Upper lobe of right lung (tissue), 1 donor: ENCODE data around the gene TMEM132A. TPM values are rescaled to one million over a fixed set of nuclear protein-coding genes. Genes with fewer than 3 reads are reported as not detected.

ENCODE experiments used
- ATAC-seq: fragments of 200-7000 bp; cut with Tn5 transposase; one replicate; pipeline ENCODE4 v1.9.1; 2020; ENCODE audit warnings: mild to moderate bottlenecking, moderate library complexity
- DNase-seq: peaks from one replicate; pipeline ENCODE4 v3.0.0-alpha.2; 2020
- H3K27ac ChIP-seq: fragments of 200-600 bp; one replicate; pipeline ENCODE4 v1.8.0; 2022
- H3K27me3 ChIP-seq: fragments of 200-600 bp; one replicate; pipeline ENCODE4 v1.8.0; 2022; ENCODE audit warnings: mild to moderate bottlenecking
- H3K36me3 ChIP-seq: fragments of 200-600 bp; one replicate; pipeline ENCODE4 v1.8.0; 2022
- H3K4me1 ChIP-seq: fragments of 200-600 bp; one replicate; pipeline ENCODE4 v1.8.0; 2022
- H3K4me3 ChIP-seq: fragments of 200-600 bp; one replicate; pipeline ENCODE4 v1.8.0; 2022; ENCODE audit warnings: mild to moderate bottlenecking
- H3K9me3 ChIP-seq: fragments of 200-600 bp; one replicate; pipeline ENCODE4 v1.8.0; 2022
- intact Hi-C: fragments of 100-400 bp; cut with DNase I; formaldehyde crosslinking; loops from one replicate; pipeline ENCODE4 v1.11.0; 2022
- total RNA-seq: library from RNA; stranded (reverse); fragmentation: NEBNext Ultra II Directional; extraction: Animal tissue kit (Norgen Biotek cat#: 25700); gene quantifications from one replicate; pipeline ENCODE4 v1.2.1, GENCODE V29; 2021
- TF ChIP-seq, protein P1 (sequence below): fragments of 200-600 bp; IDR thresholded peaks from one replicate; pipeline ENCODE4 v1.8.0; 2022; ENCODE audit warnings: antibody characterized with exemption
- donor health status: DM: no; HTN: yes; CAD: no; lungs with severe emphysema.

TMEM132A gene
- total RNA-seq, 1 donor from 2014 or later = 18.4 TPM

DNA sequence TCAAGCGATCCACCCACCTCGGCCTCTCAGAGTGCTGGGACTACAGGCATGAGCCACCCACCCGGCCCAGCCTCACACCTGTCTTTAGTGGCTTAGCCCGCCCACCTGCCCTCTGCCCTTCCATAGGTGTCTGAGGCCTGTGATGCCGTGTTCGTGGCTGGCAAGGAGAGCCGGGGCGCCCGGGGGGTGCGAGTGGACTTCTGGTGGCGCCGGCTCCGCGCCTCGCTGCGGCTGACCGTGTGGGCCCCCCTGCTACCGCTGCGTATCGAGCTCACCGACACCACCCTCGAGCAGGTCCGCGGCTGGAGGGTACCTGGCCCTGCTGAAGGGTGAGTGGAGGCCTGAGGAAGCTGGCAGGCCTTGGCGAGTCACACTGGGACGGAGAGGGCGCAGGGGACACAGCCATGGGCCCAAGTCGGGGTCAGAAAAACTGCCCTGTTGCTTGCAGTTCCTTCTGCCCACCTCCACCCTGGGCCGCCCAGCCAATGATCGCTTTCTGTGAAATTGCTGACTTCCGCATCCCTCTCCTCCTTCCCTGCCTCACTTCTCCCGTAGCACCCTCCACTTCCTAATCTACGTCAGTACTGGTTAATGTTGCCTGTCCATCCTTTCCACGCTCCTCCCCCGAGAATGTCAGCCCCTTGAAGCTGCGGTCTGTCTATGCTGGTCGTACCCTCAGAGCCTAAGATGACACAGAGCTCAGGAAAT lies 9.3 kb downstream of the TMEM132A start:
- H3K9me3 ChIP-seq = no peaks in the 10 kb centered on the region
- H3K27ac ChIP-seq = no peak overlapping the region
- H3K4me1 ChIP-seq = peaks cover 7% of the 10 kb centered on the region
- ATAC-seq = no peak
- no peak for DNase-seq
- intact Hi-C loops = no loop called here
- no peak overlapping the region for H3K4me3 ChIP-seq
- TF ChIP-seq, protein P1, sequence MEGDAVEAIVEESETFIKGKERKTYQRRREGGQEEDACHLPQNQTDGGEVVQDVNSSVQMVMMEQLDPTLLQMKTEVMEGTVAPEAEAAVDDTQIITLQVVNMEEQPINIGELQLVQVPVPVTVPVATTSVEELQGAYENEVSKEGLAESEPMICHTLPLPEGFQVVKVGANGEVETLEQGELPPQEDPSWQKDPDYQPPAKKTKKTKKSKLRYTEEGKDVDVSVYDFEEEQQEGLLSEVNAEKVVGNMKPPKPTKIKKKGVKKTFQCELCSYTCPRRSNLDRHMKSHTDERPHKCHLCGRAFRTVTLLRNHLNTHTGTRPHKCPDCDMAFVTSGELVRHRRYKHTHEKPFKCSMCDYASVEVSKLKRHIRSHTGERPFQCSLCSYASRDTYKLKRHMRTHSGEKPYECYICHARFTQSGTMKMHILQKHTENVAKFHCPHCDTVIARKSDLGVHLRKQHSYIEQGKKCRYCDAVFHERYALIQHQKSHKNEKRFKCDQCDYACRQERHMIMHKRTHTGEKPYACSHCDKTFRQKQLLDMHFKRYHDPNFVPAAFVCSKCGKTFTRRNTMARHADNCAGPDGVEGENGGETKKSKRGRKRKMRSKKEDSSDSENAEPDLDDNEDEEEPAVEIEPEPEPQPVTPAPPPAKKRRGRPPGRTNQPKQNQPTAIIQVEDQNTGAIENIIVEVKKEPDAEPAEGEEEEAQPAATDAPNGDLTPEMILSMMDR = no peak
- H3K27me3 ChIP-seq = no peaks in the 10 kb centered on the region
- peaks cover 11% of the 10 kb centered on the region for H3K36me3 ChIP-seq

DNA sequence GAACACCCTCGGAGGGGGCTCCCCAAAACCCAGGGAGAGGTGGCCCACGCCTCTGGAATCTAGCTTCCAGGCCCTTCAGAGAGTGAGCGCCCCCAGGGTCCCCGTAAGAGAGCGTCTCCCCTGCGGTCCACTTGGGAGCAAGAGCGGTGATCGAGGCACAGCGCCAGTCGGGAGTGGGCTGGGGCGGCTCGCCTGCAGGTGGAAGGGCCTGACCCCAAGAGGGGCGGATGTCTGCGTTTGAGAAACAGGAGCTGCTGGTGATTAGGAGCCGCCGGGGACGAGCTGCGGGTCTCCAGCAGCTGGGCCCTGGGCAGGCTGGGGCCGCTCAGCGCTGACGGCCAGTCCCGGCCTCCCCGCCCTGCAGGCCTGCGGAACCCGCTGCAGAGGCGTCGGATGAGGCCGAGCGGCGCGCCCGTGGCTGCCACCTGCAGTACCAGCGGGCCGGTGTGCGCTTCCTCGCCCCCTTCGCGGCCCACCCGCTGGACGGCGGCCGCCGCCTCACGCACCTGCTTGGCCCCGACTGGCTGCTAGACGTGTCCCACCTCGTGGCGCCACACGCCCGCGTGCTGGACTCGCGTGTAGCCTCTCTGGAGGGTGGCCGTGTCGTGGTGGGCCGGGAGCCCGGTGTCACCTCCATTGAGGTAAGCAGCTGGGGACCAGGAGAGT lies 10.0 kb downstream of the TMEM132A start:
- Histone ChIP-seq H3K4me3 (no peak overlapping the region), H3K4me1 (peaks cover 7% of the 10 kb centered on the region), H3K9me3 (no peaks in the 10 kb centered on the region), H3K36me3 (peaks cover 14% of the 10 kb centered on the region), H3K27ac (no peak overlapping the region), H3K27me3 (no peaks in the 10 kb centered on the region)
- intact Hi-C loops = no loop called here
- TF ChIP-seq, protein P1 = no peak
- ATAC-seq (no peak), DNase-seq (no peak)

DNA sequence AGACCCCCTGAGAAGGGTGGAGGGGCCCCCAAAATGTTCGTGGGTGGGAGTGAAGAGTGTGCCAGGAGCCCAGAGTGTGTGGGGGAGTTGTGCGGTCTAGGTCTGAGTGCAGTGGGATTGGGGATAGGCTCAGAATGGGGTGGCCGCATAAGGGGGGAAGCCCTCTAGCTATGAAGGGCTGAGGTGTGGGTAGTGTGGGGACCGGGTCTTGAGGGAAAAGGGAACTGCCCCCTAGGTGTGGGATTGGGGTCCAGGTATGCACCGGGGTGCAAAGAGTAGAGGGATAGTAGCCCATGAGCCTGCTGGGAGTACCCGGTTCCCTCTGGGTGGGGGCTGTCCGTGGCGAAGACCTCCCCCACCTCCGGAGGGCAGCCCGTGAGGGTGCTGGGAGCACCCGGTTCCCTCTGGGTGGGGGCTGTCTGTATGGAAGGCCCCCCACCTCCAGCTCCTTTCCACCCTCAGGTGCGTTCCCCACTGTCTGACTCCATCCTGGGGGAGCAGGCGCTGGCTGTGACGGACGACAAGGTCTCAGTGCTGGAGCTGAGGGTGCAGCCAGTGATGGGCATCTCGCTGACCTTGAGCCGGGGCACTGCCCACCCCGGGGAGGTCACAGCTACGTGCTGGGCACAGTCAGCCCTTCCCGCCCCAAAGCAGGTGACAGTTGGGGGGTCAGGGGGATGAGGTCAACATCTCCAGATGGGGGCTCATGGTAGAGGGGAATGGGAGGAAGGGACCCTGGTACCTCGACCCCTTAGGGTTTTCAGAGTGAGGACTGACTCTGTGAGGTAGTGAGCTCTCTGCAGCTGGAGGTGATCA lies 10.7 kb downstream of the TMEM132A start:
- TF ChIP-seq, protein P1 = no peak
- no peaks in the 10 kb centered on the region for H3K9me3 ChIP-seq

DNA sequence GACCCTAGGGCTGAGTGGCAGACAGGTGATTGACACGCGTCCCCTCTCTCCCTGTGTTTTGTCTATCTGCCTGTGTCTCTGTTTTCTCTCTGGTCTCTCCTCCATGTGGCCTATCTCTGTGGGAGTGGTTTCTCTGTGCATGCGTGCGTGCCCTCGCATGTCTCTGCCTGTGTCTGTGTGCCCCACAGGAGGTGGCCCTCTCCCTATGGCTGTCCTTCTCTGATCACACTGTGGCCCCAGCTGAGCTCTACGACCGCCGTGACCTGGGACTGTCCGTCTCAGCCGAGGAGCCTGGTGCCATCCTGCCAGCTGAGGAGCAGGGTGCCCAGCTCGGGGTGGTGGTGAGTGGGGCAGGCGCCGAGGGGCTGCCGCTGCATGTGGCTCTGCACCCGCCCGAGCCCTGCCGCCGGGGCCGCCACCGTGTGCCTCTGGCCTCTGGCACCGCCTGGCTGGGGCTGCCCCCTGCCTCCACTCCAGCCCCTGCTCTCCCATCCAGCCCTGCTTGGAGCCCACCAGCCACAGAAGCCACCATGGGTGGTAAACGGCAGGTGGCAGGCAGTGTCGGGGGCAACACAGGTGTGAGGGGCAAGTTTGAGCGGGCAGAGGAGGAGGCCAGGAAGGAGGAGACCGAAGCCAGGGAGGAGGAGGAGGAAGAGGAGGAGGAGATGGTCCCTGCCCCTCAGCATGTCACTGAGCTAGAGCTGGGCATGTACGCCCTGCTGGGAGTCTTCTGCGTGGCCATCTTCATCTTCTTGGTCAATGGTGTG lies 11.6 kb downstream of the TMEM132A start:
- Histone ChIP-seq H3K27ac (no peak overlapping the region), H3K36me3 (peaks cover 20% of the 10 kb centered on the region), H3K4me3 (no peak overlapping the region), H3K4me1 (peaks cover 12% of the 10 kb centered on the region), H3K27me3 (no peaks in the 10 kb centered on the region), H3K9me3 (no peaks in the 10 kb centered on the region)
- ATAC-seq (peak; percentile 6), DNase-seq (peak; percentile 64)
- TF ChIP-seq, protein P1 = no peak
- intact Hi-C loops = no loop called here

More for the DNA sequence above, 10.7 kb downstream of the TMEM132A start:
- no peak for DNase-seq
- Histone ChIP-seq H3K27me3 (no peaks in the 10 kb centered on the region), H3K27ac (no peak overlapping the region), H3K36me3 (peaks cover 18% of the 10 kb centered on the region), H3K4me1 (peaks cover 7% of the 10 kb centered on the region), H3K4me3 (no peak overlapping the region)
- intact Hi-C loops = no loop called here
- no peak for ATAC-seq

DNA sequence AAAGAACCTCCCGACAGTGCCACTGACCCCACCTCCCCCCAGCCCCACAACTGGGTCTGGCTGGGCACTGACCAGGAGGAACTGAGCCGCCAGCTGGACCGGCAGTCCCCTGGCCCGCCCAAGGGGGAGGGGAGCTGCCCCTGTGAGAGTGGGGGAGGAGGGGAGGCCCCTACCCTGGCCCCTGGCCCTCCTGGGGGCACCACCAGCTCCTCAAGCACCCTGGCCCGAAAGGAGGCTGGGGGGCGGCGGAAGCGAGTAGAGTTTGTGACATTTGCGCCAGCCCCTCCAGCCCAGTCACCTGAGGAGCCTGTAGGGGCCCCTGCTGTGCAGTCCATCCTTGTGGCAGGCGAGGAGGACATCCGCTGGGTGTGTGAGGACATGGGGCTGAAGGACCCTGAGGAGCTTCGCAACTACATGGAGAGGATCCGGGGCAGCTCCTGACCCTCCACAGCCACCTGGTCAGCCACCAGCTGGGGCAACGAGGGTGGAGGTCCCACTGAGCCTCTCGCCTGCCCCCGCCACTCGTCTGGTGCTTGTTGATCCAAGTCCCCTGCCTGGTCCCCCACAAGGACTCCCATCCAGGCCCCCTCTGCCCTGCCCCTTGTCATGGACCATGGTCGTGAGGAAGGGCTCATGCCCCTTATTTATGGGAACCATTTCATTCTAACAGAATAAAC lies 12.3 kb downstream of the TMEM132A start:
- no peak overlapping the region for H3K4me3 ChIP-seq
- peak; percentile 1 for ATAC-seq
- TF ChIP-seq, protein P1 = no peak
- intact Hi-C loops = no loop called here
- no peaks in the 10 kb centered on the region for H3K9me3 ChIP-seq
- peaks cover 12% of the 10 kb centered on the region for H3K4me1 ChIP-seq
- H3K27ac ChIP-seq = peak overlapping the region; percentile 63
- H3K27me3 ChIP-seq = no peaks in the 10 kb centered on the region
- H3K36me3 ChIP-seq = peaks cover 28% of the 10 kb centered on the region
- peak; percentile 64 for DNase-seq
